DND-41 (cell line): Measurements from ENCODE around the gene HID1.

Experiments
- CTCF ChIP-seq: IDR thresholded peaks from 2 replicates; pipeline ENCODE4 v1.5.1; 2012; ENCODE audit warnings: borderline replicate concordance, low read length, moderate library complexity, mild to moderate bottlenecking; ENCODE audit not compliant: poor library complexity, severe bottlenecking; ENCODE audit errors: extremely low read depth
- EZH2 ChIP-seq: IDR thresholded peaks from 3 replicates; pipeline ENCODE4 v1.6.1; 2012; ENCODE audit warnings: borderline replicate concordance, low read depth, mild to moderate bottlenecking, moderate library complexity, low read length, inconsistent platforms; ENCODE audit not compliant: severe bottlenecking

- TF ChIP-seq CTCF (no peak), EZH2 (no peak)
These were observed 785 bp downstream of the HID1 start for GRCh38 chr17:74971842-74972106.
